Measurements from ENCODE around the gene DENND1A. TPM values are rescaled to one million over a fixed set of nuclear protein-coding genes. Genes with fewer than 3 reads are reported as not detected.

Gene DENND1A
- total RNA-seq, 3 donors from 2014 or later, result 18.4 to 21.3 (median 20.1) TPM

GRCh38 chr9:123556464-123557435 lies 373.2 kb downstream of the DENND1A start:
- H3K4me3 ChIP-seq, result no peak overlapping the region
- H3K36me3 ChIP-seq, result no peaks in the 10 kb centered on the region
- H3K9me3 ChIP-seq, result no peaks in the 10 kb centered on the region
- intact Hi-C loops (cut with DNase I; ENCODE audit: low total_unique reads), result no loop called here
- no peaks in the 10 kb centered on the region for H3K27me3 ChIP-seq
- H3K27ac ChIP-seq, result no peak overlapping the region
- DNase-seq (ENCODE audit: low spot score in 2 of 2), result no peak
- TF ChIP-seq POLR2A (IDR thresholded peaks at IDR 0.05) (no peak), CTCF (IDR thresholded peaks at IDR 0.05) (no peak), POLR2AphosphoS5 (IDR thresholded peaks at IDR 0.05) (no peak)
- H3K4me1 ChIP-seq, result no peaks in the 10 kb centered on the region

- Histone ChIP-seq H3K9me3 (no peaks in the 10 kb centered on the region), H3K4me1 (no peaks in the 10 kb centered on the region), H3K27ac (no peak overlapping the region), H3K27me3 (no peaks in the 10 kb centered on the region), H3K4me3 (no peak overlapping the region), H3K36me3 (no peaks in the 10 kb centered on the region)
- intact Hi-C loops (cut with DNase I; ENCODE audit: low total_unique reads), result no loop called here
- DNase-seq (ENCODE audit: low spot score in 2 of 2), result no peak
- no peak for TF ChIP-seq POLR2AphosphoS5 (IDR thresholded peaks at IDR 0.05)
- no peak for TF ChIP-seq CTCF (IDR thresholded peaks at IDR 0.05)
- no peak for TF ChIP-seq POLR2A (IDR thresholded peaks at IDR 0.05)
Observed at GRCh38 chr9:123555646-123556045, 374.3 kb downstream of the DENND1A start.

- Histone ChIP-seq H3K9me3 (no peaks in the 10 kb centered on the region), H3K36me3 (no peaks in the 10 kb centered on the region), H3K4me3 (no peak overlapping the region), H3K4me1 (no peaks in the 10 kb centered on the region), H3K27me3 (no peaks in the 10 kb centered on the region), H3K27ac (no peak overlapping the region)
- no peak for TF ChIP-seq CTCF (IDR thresholded peaks at IDR 0.05)
- no peak for TF ChIP-seq POLR2AphosphoS5 (IDR thresholded peaks at IDR 0.05)
- no peak for TF ChIP-seq POLR2A (IDR thresholded peaks at IDR 0.05)
- DNase-seq (ENCODE audit: low spot score in 2 of 2), result no peak
- intact Hi-C loops (cut with DNase I; ENCODE audit: low total_unique reads), result no loop called here
Observed at GRCh38 chr9:123552530-123552929, 377.4 kb downstream of the DENND1A start.

GRCh38 chr9:123551734-123552133 lies 378.2 kb downstream of the DENND1A start:
- Histone ChIP-seq H3K36me3 (no peaks in the 10 kb centered on the region), H3K27ac (no peak overlapping the region), H3K4me1 (no peaks in the 10 kb centered on the region), H3K27me3 (no peaks in the 10 kb centered on the region), H3K4me3 (no peak overlapping the region), H3K9me3 (no peaks in the 10 kb centered on the region)
- intact Hi-C loops (cut with DNase I; ENCODE audit: low total_unique reads), result no loop called here
- no peak for DNase-seq (ENCODE audit: low spot score in 2 of 2)
- TF ChIP-seq POLR2A (IDR thresholded peaks at IDR 0.05), result no peak
- TF ChIP-seq CTCF (IDR thresholded peaks at IDR 0.05), result no peak
- TF ChIP-seq POLR2AphosphoS5 (IDR thresholded peaks at IDR 0.05), result no peak

- Histone ChIP-seq H3K4me3 (no peak overlapping the region), H3K4me1 (no peaks in the 10 kb centered on the region), H3K27me3 (no peaks in the 10 kb centered on the region), H3K9me3 (no peaks in the 10 kb centered on the region), H3K36me3 (no peaks in the 10 kb centered on the region), H3K27ac (no peak overlapping the region)
- TF ChIP-seq POLR2AphosphoS5 (IDR thresholded peaks at IDR 0.05) (no peak), CTCF (IDR thresholded peaks at IDR 0.05) (no peak), POLR2A (IDR thresholded peaks at IDR 0.05) (no peak)
- intact Hi-C loops (cut with DNase I; ENCODE audit: low total_unique reads), result no loop called here
- DNase-seq (ENCODE audit: low spot score in 2 of 2), result no peak
Observed at GRCh38 chr9:123550797-123551196, 379.1 kb downstream of the DENND1A start.
